ENCODE data around the gene PDIK1L.

Gene PDIK1L

DNA sequence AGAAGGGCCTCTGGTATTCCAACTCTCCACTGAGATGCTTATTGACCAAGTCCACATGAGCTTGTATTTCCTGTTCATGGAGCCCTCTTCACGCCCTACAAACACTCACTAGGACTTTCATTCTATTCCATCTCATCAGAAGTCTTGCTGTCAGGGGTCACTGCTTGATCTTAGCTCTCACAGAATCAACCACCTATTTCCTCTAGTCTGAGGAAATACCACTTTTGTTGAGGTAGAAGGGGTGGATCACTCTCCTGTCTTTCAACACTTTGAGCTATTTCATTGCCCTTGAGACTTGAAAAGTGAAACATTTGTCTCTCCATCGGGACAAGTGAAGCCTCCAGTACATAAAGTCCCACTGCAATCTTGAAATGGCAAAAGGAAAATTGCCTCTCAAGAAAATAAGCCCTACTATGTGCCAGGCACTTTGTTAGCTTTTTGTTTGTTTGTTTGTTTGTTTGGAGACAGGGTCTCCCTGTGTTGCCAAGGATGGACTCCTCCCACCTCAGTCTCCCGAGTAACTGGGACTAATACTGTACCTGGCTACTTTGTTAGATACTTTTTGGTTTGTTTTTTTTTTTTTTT, 27.4 kb downstream of the PDIK1L start:
- no peak overlapping the region for H3K9ac ChIP-seq (ENCODE audit: low read depth, low read length)
- H3K4me1 ChIP-seq (ENCODE audit: control insufficient read depth, insufficient read depth, low read length) = no peaks in the 10 kb centered on the region
- H3K9me3 ChIP-seq (ENCODE audit: control insufficient read depth, insufficient read depth, low read length) = no peaks in the 10 kb centered on the region
- no peaks in the 10 kb centered on the region for H3K36me3 ChIP-seq (ENCODE audit: control insufficient read depth, insufficient read depth, low read length)
- H3K27ac ChIP-seq (ENCODE audit: low read depth, low read length) = no peak overlapping the region
- H3K4me3 ChIP-seq (ENCODE audit: low read depth, low read length) = no peak overlapping the region
- H3K27me3 ChIP-seq (ENCODE audit: control insufficient read depth, insufficient read depth, low read length) = peaks cover 5% of the 10 kb centered on the region; the same call in 1 of the 2 replicates

DNA sequence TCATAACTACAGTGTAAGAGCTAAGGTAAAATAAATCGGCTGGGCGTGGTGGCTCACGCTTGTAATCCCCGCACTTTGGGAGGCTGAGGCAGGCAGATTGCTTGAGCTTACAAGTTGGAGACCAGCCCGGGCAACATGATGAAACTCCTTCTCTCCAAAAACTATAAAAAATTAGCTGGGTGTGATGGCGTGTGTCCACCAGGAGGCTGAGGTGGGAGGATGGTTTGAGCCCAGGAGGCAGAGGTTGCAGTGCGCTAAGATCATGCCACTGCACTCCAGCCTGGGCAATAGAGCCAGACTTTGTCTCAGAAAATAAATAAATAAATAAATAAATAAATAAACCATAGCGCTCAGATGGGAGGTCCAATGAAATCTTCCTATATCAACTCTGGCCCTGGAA, 30.5 kb downstream of the PDIK1L start:
- Histone ChIP-seq H3K9me3 (ENCODE audit: control insufficient read depth, insufficient read depth, low read length) (no peaks in the 10 kb centered on the region), H3K9ac (ENCODE audit: low read depth, low read length) (no peak overlapping the region), H3K4me1 (ENCODE audit: control insufficient read depth, insufficient read depth, low read length) (no peaks in the 10 kb centered on the region), H3K4me3 (ENCODE audit: low read depth, low read length) (no peak overlapping the region), H3K36me3 (ENCODE audit: control insufficient read depth, insufficient read depth, low read length) (no peaks in the 10 kb centered on the region), H3K27me3 (ENCODE audit: control insufficient read depth, insufficient read depth, low read length) (peaks cover 18% of the 10 kb centered on the region), H3K27ac (ENCODE audit: low read depth, low read length) (no peak overlapping the region)

DNA sequence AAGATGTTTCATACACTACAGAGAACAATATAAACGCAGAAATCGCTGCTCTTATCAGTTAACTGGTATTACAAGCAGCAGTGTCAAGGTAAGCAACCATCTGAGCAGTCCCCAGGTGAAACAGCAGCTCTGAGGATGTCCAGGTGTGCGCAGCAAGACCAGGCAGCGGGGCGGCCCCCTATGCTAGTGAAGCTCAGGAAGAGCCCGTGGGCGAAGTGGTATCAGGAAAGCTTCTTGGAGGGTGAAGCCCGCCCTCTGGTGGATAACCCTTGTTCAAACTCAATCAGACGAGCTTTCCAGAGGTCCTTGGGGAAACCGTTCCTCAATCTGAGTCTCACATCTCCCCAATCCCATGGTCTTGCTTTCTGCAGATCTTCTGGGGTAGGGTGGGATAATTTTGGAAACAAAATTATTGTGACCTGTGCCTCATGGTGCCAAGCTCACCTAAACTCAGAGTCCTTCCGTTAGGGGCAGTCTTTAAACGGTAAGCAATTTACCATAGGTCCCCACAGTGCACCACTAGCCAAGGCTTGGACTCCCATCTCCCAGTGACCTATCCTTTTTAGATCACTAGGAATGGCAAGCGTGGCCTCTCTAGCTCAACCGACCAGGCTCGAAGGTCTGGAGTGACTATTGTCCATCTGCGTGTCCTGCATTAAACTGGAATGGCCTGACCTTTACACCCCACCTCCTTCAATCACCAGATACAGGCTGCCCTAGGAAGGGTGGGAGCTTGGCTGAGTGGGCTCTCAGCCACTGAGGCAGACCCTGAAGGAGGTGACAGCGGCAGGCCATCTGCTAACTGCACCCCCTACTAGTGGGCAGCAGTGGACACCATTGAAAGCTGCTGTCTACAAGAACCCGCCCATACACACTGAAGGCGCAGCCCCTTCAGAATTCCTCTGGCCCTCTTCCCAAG, 33.7 kb downstream of the PDIK1L start:
- Histone ChIP-seq H3K4me1 (ENCODE audit: control insufficient read depth, insufficient read depth, low read length) (no peaks in the 10 kb centered on the region), H3K4me3 (ENCODE audit: low read depth, low read length) (no peak overlapping the region), H3K27ac (ENCODE audit: low read depth, low read length) (no peak overlapping the region), H3K9ac (ENCODE audit: low read depth, low read length) (no peak overlapping the region), H3K27me3 (ENCODE audit: control insufficient read depth, insufficient read depth, low read length) (peaks cover 35% of the 10 kb centered on the region), H3K36me3 (ENCODE audit: control insufficient read depth, insufficient read depth, low read length) (no peaks in the 10 kb centered on the region), H3K9me3 (ENCODE audit: control insufficient read depth, insufficient read depth, low read length) (no peaks in the 10 kb centered on the region)

DNA sequence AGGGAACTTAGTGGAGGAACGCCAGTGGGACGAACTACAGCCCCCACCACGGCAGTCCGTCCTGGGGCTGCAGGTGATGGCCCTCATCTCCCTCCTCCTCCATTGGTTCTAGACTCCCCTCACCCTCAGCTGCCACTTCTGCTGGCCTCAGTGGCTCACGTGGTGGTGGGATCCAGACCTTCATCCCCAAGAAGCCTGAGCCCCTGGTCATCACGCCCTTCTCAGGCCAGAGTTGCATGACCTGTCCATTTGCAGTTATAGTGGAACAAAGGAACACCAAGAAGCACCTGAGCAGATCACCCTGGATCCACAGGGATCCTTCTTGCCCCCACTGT, 34.3 kb downstream of the PDIK1L start:
- H3K27ac ChIP-seq (ENCODE audit: low read depth, low read length) = no peak overlapping the region
- no peaks in the 10 kb centered on the region for H3K9me3 ChIP-seq (ENCODE audit: control insufficient read depth, insufficient read depth, low read length)
- H3K9ac ChIP-seq (ENCODE audit: low read depth, low read length) = no peak overlapping the region
- H3K4me3 ChIP-seq (ENCODE audit: low read depth, low read length) = no peak overlapping the region
- no peaks in the 10 kb centered on the region for H3K36me3 ChIP-seq (ENCODE audit: control insufficient read depth, insufficient read depth, low read length)
- no peaks in the 10 kb centered on the region for H3K4me1 ChIP-seq (ENCODE audit: control insufficient read depth, insufficient read depth, low read length)
- H3K27me3 ChIP-seq (ENCODE audit: control insufficient read depth, insufficient read depth, low read length) = peaks cover 38% of the 10 kb centered on the region

DNA sequence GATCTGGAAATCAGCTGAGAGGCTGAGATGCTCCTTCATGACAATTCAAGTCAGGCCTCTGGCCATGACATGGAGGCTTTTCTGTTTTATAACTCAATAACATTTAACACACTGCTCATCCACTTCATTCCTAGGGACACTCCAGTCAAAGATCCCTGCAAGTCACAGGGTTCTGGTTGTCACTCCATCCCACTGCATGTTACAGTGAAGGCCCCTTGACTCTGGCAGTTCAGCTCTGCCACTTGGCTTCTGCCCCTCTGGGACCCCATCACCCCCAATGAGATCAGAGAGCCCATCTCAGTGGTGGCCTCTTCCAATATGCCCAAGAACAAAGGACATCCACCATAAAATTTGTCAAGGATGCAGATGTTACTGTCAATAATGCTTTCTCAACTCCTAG, 37.3 kb downstream of the PDIK1L start:
- Histone ChIP-seq H3K4me3 (ENCODE audit: low read depth, low read length) (no peak overlapping the region), H3K4me1 (ENCODE audit: control insufficient read depth, insufficient read depth, low read length) (no peaks in the 10 kb centered on the region), H3K27me3 (ENCODE audit: control insufficient read depth, insufficient read depth, low read length) (peaks cover 57% of the 10 kb centered on the region)

DNA sequence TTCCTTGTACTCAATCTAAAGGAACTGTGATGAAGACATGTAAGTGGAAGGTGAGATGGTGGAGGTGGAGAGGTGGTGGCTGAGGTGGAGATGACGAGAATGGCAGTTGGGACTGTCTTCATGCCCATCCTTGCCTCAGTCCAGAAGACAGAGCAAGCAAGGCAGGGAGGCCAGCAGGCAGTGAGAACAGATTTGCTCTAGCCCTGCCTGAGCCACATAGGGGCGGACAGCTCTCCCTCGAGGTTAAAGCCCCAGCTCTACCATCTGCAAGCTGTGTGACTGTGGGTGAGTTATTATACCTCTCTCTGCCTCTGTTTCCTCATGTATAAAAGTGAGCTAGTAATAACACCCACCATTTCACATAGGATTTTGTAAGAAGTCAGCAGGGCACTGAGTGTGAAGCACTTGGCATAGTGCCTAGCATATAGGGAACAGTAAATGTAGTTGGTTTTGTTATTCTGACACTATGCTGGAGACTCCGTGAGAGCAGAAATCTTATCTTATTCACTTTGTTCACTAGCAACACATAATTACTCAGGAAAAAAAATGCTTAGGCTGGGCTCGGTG, 42.4 kb downstream of the PDIK1L start:
- Histone ChIP-seq H3K4me1 (ENCODE audit: control insufficient read depth, insufficient read depth, low read length) (peaks cover 30% of the 10 kb centered on the region), H3K27ac (ENCODE audit: low read depth, low read length) (no peak overlapping the region), H3K36me3 (ENCODE audit: control insufficient read depth, insufficient read depth, low read length) (no peaks in the 10 kb centered on the region), H3K27me3 (ENCODE audit: control insufficient read depth, insufficient read depth, low read length) (peaks cover 85% of the 10 kb centered on the region), H3K4me3 (ENCODE audit: low read depth, low read length) (no peak overlapping the region), H3K9me3 (ENCODE audit: control insufficient read depth, insufficient read depth, low read length) (no peaks in the 10 kb centered on the region), H3K9ac (ENCODE audit: low read depth, low read length) (no peak overlapping the region)

More for the DNA sequence above, 37.3 kb downstream of the PDIK1L start:
- no peak overlapping the region for H3K27ac ChIP-seq (ENCODE audit: low read depth, low read length)
- H3K9ac ChIP-seq (ENCODE audit: low read depth, low read length) = no peak overlapping the region
- no peaks in the 10 kb centered on the region for H3K36me3 ChIP-seq (ENCODE audit: control insufficient read depth, insufficient read depth, low read length)
- no peaks in the 10 kb centered on the region for H3K9me3 ChIP-seq (ENCODE audit: control insufficient read depth, insufficient read depth, low read length)

DNA sequence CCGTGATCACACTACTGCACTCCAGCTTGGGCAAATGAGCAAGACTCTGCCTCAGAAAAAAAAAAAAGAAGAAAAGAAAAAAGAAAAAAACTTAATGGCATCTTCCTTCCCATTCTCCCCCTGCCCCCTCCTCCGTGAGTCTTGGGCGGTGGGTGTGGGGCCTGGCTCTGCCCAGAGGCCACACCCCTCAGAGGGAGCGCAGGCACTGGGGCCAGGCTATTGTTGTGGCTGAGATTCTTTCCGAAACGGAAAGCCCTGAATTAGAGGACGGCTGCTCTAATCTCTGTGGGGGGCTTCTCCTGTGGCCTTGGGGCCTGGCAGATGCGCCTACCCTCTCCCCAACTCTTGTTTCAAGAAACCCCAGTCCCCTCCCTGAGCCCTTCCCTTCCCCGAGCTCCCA, 43.1 kb downstream of the PDIK1L start:
- Histone ChIP-seq H3K27ac (ENCODE audit: low read depth, low read length) (no peak overlapping the region), H3K9ac (ENCODE audit: low read depth, low read length) (no peak overlapping the region), H3K9me3 (ENCODE audit: control insufficient read depth, insufficient read depth, low read length) (no peaks in the 10 kb centered on the region), H3K27me3 (ENCODE audit: control insufficient read depth, insufficient read depth, low read length) (peaks cover 90% of the 10 kb centered on the region), H3K4me3 (ENCODE audit: low read depth, low read length) (peak overlapping the region; percentile 30), H3K36me3 (ENCODE audit: control insufficient read depth, insufficient read depth, low read length) (no peaks in the 10 kb centered on the region), H3K4me1 (ENCODE audit: control insufficient read depth, insufficient read depth, low read length) (peaks cover 34% of the 10 kb centered on the region)

DNA sequence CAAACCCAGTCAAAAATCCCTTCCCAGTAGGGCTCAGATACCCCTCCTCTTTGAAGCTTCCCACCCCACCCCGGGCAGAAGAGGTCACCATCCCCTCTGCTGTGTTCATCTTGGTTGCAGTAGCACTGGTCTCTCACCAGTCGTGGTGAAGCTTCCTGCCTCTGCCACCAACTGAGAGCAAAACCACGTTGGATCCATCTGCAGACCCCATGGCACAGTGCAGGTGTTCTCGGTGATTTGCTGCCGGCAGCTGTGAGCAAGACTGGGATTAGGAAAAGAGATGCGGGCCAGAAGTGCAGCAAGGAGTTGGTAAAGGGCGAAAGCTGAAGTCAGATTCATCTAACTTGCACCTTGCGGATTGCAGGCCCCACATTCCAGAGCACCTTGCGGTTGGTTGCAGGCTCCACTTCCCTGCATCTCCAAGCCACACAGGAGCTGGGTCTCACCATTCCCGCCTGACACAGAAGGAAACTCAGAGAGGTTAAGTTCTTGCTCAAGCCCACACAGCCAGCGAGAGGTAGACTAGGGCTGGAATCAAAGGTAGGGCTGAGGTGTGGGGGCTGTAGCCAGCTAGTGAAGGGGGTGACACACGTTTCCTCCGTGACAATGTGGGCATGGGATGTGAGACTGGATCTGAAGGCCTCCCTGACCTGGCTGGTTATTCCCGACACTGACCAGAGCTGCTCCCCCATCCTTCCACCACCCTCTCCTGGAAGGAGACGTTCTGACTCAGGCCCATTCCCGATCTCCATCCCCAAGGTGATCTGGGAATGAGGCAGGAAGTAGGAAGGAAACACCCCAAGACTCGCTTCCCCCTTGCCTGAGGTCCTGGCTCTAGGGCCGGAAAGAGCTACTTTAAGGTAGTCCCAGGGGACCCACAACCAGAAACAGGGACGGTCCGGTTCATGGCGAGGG, 44.0 kb downstream of the PDIK1L start:
- Histone ChIP-seq H3K9me3 (ENCODE audit: control insufficient read depth, insufficient read depth, low read length) (no peaks in the 10 kb centered on the region), H3K9ac (ENCODE audit: low read depth, low read length) (no peak overlapping the region), H3K4me3 (ENCODE audit: low read depth, low read length) (peak overlapping the region; percentile 30), H3K27me3 (ENCODE audit: control insufficient read depth, insufficient read depth, low read length) (peaks cover 90% of the 10 kb centered on the region), H3K36me3 (ENCODE audit: control insufficient read depth, insufficient read depth, low read length) (no peaks in the 10 kb centered on the region), H3K27ac (ENCODE audit: low read depth, low read length) (no peak overlapping the region), H3K4me1 (ENCODE audit: control insufficient read depth, insufficient read depth, low read length) (peaks cover 37% of the 10 kb centered on the region)

DNA sequence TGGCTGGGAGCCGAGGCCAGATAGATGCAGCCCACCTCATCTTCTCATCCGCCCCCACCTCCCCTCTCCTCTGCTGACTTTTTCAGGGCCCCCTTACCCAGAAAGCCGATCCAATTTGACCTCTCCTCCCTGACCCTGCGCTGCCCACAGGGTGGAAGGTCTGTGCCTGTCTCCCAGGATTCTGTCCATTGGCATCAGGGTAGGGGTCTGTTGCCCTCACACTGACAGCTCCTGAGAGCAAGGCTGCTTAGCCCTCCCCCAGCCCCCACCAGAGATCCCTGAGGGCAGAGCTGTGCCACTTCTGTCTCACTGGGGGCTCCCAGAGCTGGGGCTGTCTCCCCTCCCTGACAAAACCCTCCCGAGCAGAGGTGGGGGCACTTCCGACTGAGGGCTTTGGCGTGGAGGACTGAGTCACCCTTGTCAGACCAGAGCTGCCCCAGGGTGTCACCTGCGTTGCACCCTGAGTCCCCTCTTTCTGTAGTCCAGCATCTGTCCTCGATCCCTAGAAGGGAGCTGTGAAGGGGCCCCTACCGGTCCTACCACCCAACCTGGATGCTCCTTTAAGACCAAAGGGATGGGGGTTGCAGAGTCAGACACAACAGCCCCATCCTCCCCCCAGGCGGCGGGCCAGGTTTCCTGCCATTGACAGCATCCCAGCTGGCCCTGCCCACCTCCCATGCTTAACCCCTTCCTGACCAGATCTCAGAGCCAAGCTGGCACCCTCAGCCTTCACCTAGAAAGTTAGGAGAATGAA, 44.8 kb downstream of the PDIK1L start:
- H3K4me1 ChIP-seq (ENCODE audit: control insufficient read depth, insufficient read depth, low read length) = peaks cover 45% of the 10 kb centered on the region
- peaks cover 95% of the 10 kb centered on the region for H3K27me3 ChIP-seq (ENCODE audit: control insufficient read depth, insufficient read depth, low read length)
- H3K4me3 ChIP-seq (ENCODE audit: low read depth, low read length) = peak overlapping the region; percentile 30
- no peaks in the 10 kb centered on the region for H3K9me3 ChIP-seq (ENCODE audit: control insufficient read depth, insufficient read depth, low read length)
- no peaks in the 10 kb centered on the region for H3K36me3 ChIP-seq (ENCODE audit: control insufficient read depth, insufficient read depth, low read length)
- no peak overlapping the region for H3K27ac ChIP-seq (ENCODE audit: low read depth, low read length)
- no peak overlapping the region for H3K9ac ChIP-seq (ENCODE audit: low read depth, low read length)

DNA sequence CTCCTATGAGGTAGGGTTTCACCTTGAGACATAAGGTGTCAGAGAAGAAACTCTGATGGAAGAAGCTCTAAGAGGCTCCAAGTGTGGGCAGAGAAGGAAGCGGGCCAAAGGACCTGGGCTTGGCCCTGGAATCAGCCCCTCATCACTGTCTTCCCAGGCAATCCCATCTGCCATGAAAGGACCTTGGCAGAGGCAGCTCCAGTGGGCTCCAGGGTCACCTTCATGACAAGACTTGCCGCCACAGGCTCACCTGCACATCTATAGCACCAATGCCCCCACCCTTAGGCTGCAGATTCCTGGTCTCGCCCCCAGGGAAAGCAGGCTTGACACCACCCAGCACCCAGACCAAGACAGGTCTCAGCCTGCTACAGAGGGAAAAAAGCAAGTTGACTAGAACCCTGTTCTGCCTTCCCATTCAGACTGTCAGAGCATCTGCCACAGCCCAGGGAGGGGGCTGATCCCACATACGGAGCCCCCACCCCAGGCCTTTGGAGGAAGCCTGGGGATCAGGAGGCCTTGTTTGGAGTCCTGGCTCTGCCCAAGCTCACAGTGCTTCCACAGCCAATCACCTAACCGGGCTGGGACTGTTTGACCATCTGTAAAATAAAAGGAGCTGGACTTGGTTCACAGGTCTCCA, 46.8 kb downstream of the PDIK1L start:
- Histone ChIP-seq H3K4me3 (ENCODE audit: low read depth, low read length) (no peak overlapping the region), H3K27me3 (ENCODE audit: control insufficient read depth, insufficient read depth, low read length) (peaks cover 97% of the 10 kb centered on the region), H3K4me1 (ENCODE audit: control insufficient read depth, insufficient read depth, low read length) (peaks cover 46% of the 10 kb centered on the region), H3K36me3 (ENCODE audit: control insufficient read depth, insufficient read depth, low read length) (no peaks in the 10 kb centered on the region), H3K9me3 (ENCODE audit: control insufficient read depth, insufficient read depth, low read length) (no peaks in the 10 kb centered on the region), H3K9ac (ENCODE audit: low read depth, low read length) (no peak overlapping the region), H3K27ac (ENCODE audit: low read depth, low read length) (no peak overlapping the region)

Data from HUES48 (cell line).